ENCODE measurements around the gene PDS5A.

- TF ChIP-seq, protein P1, sequence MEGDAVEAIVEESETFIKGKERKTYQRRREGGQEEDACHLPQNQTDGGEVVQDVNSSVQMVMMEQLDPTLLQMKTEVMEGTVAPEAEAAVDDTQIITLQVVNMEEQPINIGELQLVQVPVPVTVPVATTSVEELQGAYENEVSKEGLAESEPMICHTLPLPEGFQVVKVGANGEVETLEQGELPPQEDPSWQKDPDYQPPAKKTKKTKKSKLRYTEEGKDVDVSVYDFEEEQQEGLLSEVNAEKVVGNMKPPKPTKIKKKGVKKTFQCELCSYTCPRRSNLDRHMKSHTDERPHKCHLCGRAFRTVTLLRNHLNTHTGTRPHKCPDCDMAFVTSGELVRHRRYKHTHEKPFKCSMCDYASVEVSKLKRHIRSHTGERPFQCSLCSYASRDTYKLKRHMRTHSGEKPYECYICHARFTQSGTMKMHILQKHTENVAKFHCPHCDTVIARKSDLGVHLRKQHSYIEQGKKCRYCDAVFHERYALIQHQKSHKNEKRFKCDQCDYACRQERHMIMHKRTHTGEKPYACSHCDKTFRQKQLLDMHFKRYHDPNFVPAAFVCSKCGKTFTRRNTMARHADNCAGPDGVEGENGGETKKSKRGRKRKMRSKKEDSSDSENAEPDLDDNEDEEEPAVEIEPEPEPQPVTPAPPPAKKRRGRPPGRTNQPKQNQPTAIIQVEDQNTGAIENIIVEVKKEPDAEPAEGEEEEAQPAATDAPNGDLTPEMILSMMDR (IDR thresholded peaks at IDR 0.05) = no peak
- no peak for TF ChIP-seq EZH2 (IDR thresholded peaks at IDR 0.05)
These were observed 26.7 kb downstream of the PDS5A start for GRCh38 chr4:39950861-39951481.

Measured in neural progenitor cell (in vitro differentiated cells).